H1 (cell line): ENCODE measurements around the gene USP10. TPM values are rescaled to one million over a fixed set of nuclear protein-coding genes. Genes with fewer than 3 reads are reported as not detected.

Experiments used
- ATF3 ChIP-seq: IDR thresholded peaks from 2 replicates; pipeline ENCODE4 v1.6.1; 2011; ENCODE audit warnings: low read depth, mild to moderate bottlenecking, low read length; ENCODE audit not compliant: insufficient read depth
- KDM4A ChIP-seq: IDR thresholded peaks from one replicate; pipeline ENCODE4 v1.7.1; 2012; ENCODE audit warnings: low read depth, mild to moderate bottlenecking, moderate library complexity, low read length, inconsistent platforms; ENCODE audit not compliant: severe bottlenecking
- KDM5A ChIP-seq: fragments of 200-600 bp; IDR thresholded peaks from 2 replicates; pipeline ENCODE4 v1.7.1; 2012; ENCODE audit warnings: mild to moderate bottlenecking, low read length, inconsistent platforms, mixed read lengths
- MAFK ChIP-seq: IDR thresholded peaks from 2 replicates; pipeline ENCODE4 v1.6.1; 2012; ENCODE audit warnings: low read depth, mild to moderate bottlenecking, improper control_type of control experiment, low read length
- POLR2AphosphoS5 ChIP-seq: IDR thresholded peaks from 2 replicates; pipeline ENCODE4 v1.6.1; 2011; ENCODE audit warnings: low read depth, low read length
- POU5F1 ChIP-seq: IDR thresholded peaks from 2 replicates; pipeline ENCODE4 v1.6.1; 2011; ENCODE audit warnings: low read depth, mild to moderate bottlenecking, low read length, moderate library complexity
- RBBP5 ChIP-seq: IDR thresholded peaks from 2 replicates; pipeline ENCODE4 v1.7.1; 2012; ENCODE audit warnings: low read depth, mild to moderate bottlenecking, inconsistent platforms, low read length, moderate library complexity, borderline replicate concordance
- USF2 ChIP-seq: IDR thresholded peaks from 2 replicates; pipeline ENCODE4 v1.6.1; 2011; ENCODE audit warnings: low read length, improper control_type of control experiment
- polyA plus RNA-seq, 7 experiments: library from polyadenylated mRNA; depleted of rRNA in 3 of 7; stranded (reverse) in 5 of 7; unstranded in 2 of 7; fragments of >200 nt in 5 of 7; fragments of 200-250 nt in 2 of 7; gene quantifications; 1 replicate in 5 of 7; 2 replicates in 1 of 7; 4 replicates in 1 of 7; pipeline versions ENCODE4 v1.2.1 to v1.2.3, GENCODE V29; 2011 to 2013; ENCODE audit warnings: missing spikeins in 2 of 7, mixed read lengths in 2 of 7
- total RNA-seq: library from RNA; stranded (reverse); fragmentation: NEBNext Ultra II Directional; extraction: Animal tissue kit (Norgen Biotek cat#: 25700); gene quantifications from 2 replicates; pipeline ENCODE4 v1.2.1, GENCODE V29; 2021

The USP10 gene
- total and polyA plus RNA-seq, 2 of the 8 experiments (the other 6 are each of a cell fraction or from before 2014, with no cell fraction given): 171 to 195 TPM

GRCh38 chr16:84741340-84741830 is 41.6 kb downstream of the USP10 start (continued):
- TF ChIP-seq USF2 (no peak), KDM5A (no peak), ATF3 (no peak), RBBP5 (no peak), MAFK (no peak), POU5F1 (no peak), POLR2AphosphoS5 (no peak), KDM4A (no peak)
